Astrocyte (in vitro differentiated cells and primary cell): ENCODE measurements around the gene NGRN. TPM values are rescaled to one million over a fixed set of nuclear protein-coding genes. Genes with fewer than 3 reads are reported as not detected.

ENCODE experiments used
- DNase-seq: peaks from one replicate; pipeline ENCODE4 v3.0.0-alpha.2; 2010; ENCODE audit warnings: low read depth
- FAIRE-seq: peaks from 2 replicates; lab custom pipeline; 2011; peaks lifted over from hg19 to GRCh38; lab: Jason Lieb, UNC
- H2AFZ ChIP-seq: 2 replicates; pipeline ENCODE4 v1.6.0; 2012; ENCODE audit warnings: low read depth, low read length, inconsistent platforms
- H3K27ac ChIP-seq: 2 replicates; pipeline ENCODE4 v1.5.1; 2011; ENCODE audit warnings: low read depth, low read length, inconsistent platforms
- H3K27me3 ChIP-seq: 2 replicates; pipeline ENCODE4 v1.6.0; 2011; ENCODE audit warnings: low read length, inconsistent platforms; ENCODE audit not compliant: insufficient read depth
- H3K36me3 ChIP-seq: 2 replicates; pipeline ENCODE4 v1.5.1; 2011; ENCODE audit warnings: low read length, inconsistent platforms; ENCODE audit not compliant: insufficient read depth
- H3K4me1 ChIP-seq: 2 replicates; pipeline ENCODE4 v1.5.1; 2011; ENCODE audit warnings: low read length, inconsistent platforms; ENCODE audit not compliant: insufficient read depth
- H3K4me2 ChIP-seq: 2 replicates; pipeline ENCODE4 v1.6.0; 2012; ENCODE audit warnings: low read length, inconsistent platforms
- H3K4me3 ChIP-seq: 2 replicates; pipeline ENCODE4 v1.5.1; 2011; ENCODE audit warnings: low read depth, mild to moderate bottlenecking, low read length, inconsistent platforms; ENCODE audit not compliant: insufficient read depth
- H3K79me2 ChIP-seq: 2 replicates; pipeline ENCODE4 v1.6.0; 2012; ENCODE audit warnings: mild to moderate bottlenecking, low read length, inconsistent platforms; ENCODE audit not compliant: insufficient read depth
- H3K9ac ChIP-seq: 2 replicates; pipeline ENCODE4 v1.6.0; 2012; ENCODE audit warnings: mild to moderate bottlenecking, low read length, inconsistent platforms
- H3K9me3 ChIP-seq: 2 replicates; pipeline ENCODE4 v1.5.1; 2012; ENCODE audit warnings: low read depth, mild to moderate bottlenecking, low read length, inconsistent platforms; ENCODE audit not compliant: insufficient read depth
- H4K20me1 ChIP-seq: 2 replicates; pipeline ENCODE4 v1.6.0; 2012; ENCODE audit warnings: low read length, inconsistent platforms; ENCODE audit not compliant: insufficient read depth
- H3K27ac Mint-ChIP-seq: one replicate; pipeline ENCODE4 v1.8.0; 2021; ENCODE audit warnings: mild to moderate bottlenecking, mixed read lengths; ENCODE audit not compliant: unreplicated experiment
- H3K27me3 Mint-ChIP-seq: one replicate; pipeline ENCODE4 v1.8.0; 2021; ENCODE audit warnings: low read depth, mixed read lengths; ENCODE audit not compliant: unreplicated experiment
- H3K36me3 Mint-ChIP-seq: one replicate; pipeline ENCODE4 v1.8.0; 2021; ENCODE audit warnings: low read depth, mixed read lengths; ENCODE audit not compliant: unreplicated experiment
- H3K4me1 Mint-ChIP-seq: one replicate; pipeline ENCODE4 v1.8.0; 2021; ENCODE audit warnings: low read depth, mixed read lengths; ENCODE audit not compliant: unreplicated experiment
- H3K4me3 Mint-ChIP-seq: one replicate; pipeline ENCODE4 v1.8.0; 2021; ENCODE audit warnings: mild to moderate bottlenecking, moderate library complexity, mixed read lengths; ENCODE audit not compliant: unreplicated experiment
- H3K9me3 Mint-ChIP-seq: one replicate; pipeline ENCODE4 v1.8.0; 2021; ENCODE audit warnings: mild to moderate bottlenecking, mixed read lengths; ENCODE audit not compliant: unreplicated experiment
- EZH2 ChIP-seq: IDR thresholded peaks from 2 replicates; pipeline ENCODE4 v1.6.1; 2012; ENCODE audit warnings: mild to moderate bottlenecking, low read length, inconsistent platforms; ENCODE audit not compliant: insufficient read depth
- total RNA-seq: library from RNA; stranded (reverse); gene quantifications from 2 replicates; pipeline ENCODE4 v1.2.1, GENCODE V29; 2021
- TF ChIP-seq, protein P1 (sequence below): IDR thresholded peaks from 2 replicates; pipeline ENCODE4 v1.5.1; 2011; ENCODE audit warnings: low read depth, mild to moderate bottlenecking, inconsistent platforms, low read length, moderate library complexity; ENCODE audit not compliant: insufficient read depth

The NGRN gene
- total RNA-seq, 1 donor from 2014 or later: 98.6 TPM

DNA sequence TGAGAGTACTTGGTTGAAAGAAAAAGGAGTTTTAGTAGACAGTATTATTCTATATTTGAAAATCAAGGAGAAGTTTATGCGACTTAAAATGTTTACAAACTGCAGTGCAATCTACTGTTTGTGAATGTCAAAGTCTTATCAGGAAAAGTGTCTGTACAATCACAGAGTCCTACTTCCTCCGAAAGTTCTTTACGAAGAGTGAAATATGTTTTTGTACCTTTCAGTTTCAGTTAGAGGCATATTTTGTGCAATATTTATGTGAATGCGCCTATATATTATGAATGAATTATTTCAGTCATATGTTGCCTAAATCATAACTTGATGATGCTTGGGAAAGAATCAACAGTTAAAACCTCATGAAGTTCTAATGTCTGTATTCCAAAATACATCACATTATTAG is 31.5 kb downstream of the NGRN start:
- no peaks in the 10 kb centered on the region for H3K36me3 Mint-ChIP-seq
- H3K4me3 Mint-ChIP-seq: no peak overlapping the region
- no peaks in the 10 kb centered on the region for H3K9me3 Mint-ChIP-seq
- Histone ChIP-seq H3K4me1 (peaks cover 2% of the 10 kb centered on the region), H2AFZ (no peak overlapping the region), H3K4me2 (no peak overlapping the region), H3K27me3 (no peaks in the 10 kb centered on the region), H3K9ac (no peak overlapping the region), H3K36me3 (no peaks in the 10 kb centered on the region), H4K20me1 (no peaks in the 10 kb centered on the region), H3K27ac (no peak overlapping the region), H3K79me2 (no peaks in the 10 kb centered on the region), H3K9me3 (no peaks in the 10 kb centered on the region), H3K4me3 (no peak overlapping the region)
- no peaks in the 10 kb centered on the region for H3K27me3 Mint-ChIP-seq
- H3K27ac Mint-ChIP-seq: no peak overlapping the region
- H3K4me1 Mint-ChIP-seq: no peaks in the 10 kb centered on the region
- TF ChIP-seq EZH2: no peak
- TF ChIP-seq, protein P1, sequence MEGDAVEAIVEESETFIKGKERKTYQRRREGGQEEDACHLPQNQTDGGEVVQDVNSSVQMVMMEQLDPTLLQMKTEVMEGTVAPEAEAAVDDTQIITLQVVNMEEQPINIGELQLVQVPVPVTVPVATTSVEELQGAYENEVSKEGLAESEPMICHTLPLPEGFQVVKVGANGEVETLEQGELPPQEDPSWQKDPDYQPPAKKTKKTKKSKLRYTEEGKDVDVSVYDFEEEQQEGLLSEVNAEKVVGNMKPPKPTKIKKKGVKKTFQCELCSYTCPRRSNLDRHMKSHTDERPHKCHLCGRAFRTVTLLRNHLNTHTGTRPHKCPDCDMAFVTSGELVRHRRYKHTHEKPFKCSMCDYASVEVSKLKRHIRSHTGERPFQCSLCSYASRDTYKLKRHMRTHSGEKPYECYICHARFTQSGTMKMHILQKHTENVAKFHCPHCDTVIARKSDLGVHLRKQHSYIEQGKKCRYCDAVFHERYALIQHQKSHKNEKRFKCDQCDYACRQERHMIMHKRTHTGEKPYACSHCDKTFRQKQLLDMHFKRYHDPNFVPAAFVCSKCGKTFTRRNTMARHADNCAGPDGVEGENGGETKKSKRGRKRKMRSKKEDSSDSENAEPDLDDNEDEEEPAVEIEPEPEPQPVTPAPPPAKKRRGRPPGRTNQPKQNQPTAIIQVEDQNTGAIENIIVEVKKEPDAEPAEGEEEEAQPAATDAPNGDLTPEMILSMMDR: no peak
- DNase-seq (no peak), FAIRE-seq (no peak)

DNA sequence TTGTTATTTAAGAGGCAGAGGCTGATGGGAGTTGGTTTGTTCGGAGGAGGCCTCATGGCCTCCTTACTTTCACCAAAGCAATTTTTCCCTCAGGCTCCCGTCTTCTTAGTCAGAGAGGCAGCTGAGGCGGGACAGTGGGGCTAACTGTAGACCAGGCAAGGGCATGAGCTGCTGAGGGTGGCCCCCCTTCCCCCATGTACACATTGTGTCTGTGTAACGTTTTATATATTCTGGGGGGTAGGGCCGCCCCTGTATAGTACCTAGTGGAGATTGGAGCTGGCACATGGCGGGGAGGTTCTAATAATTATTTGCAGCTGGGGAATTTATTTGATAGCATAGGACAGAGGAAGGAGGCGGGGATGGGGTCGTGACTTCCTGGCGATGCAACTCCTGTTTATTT is 35.1 kb downstream of the NGRN start:
- no peaks in the 10 kb centered on the region for H3K9me3 ChIP-seq
- no peaks in the 10 kb centered on the region for H3K36me3 ChIP-seq
- no peak overlapping the region for H2AFZ ChIP-seq
- H3K4me2 ChIP-seq: no peak overlapping the region
- no peak overlapping the region for H3K9ac ChIP-seq
- no peak overlapping the region for H3K4me3 Mint-ChIP-seq
- H3K36me3 Mint-ChIP-seq: no peaks in the 10 kb centered on the region
- no peak for DNase-seq
- H3K4me1 Mint-ChIP-seq: no peaks in the 10 kb centered on the region
- no peak overlapping the region for H3K27ac ChIP-seq
- H3K27ac Mint-ChIP-seq: no peak overlapping the region
- no peaks in the 10 kb centered on the region for H3K4me1 ChIP-seq
- H3K27me3 Mint-ChIP-seq: no peaks in the 10 kb centered on the region
- H3K9me3 Mint-ChIP-seq: no peaks in the 10 kb centered on the region
- no peak overlapping the region for H3K4me3 ChIP-seq
- FAIRE-seq: no peak
- TF ChIP-seq, protein P1: no peak
- TF ChIP-seq EZH2: no peak
- H4K20me1 ChIP-seq: no peaks in the 10 kb centered on the region
- no peaks in the 10 kb centered on the region for H3K27me3 ChIP-seq
- H3K79me2 ChIP-seq: no peaks in the 10 kb centered on the region

DNA sequence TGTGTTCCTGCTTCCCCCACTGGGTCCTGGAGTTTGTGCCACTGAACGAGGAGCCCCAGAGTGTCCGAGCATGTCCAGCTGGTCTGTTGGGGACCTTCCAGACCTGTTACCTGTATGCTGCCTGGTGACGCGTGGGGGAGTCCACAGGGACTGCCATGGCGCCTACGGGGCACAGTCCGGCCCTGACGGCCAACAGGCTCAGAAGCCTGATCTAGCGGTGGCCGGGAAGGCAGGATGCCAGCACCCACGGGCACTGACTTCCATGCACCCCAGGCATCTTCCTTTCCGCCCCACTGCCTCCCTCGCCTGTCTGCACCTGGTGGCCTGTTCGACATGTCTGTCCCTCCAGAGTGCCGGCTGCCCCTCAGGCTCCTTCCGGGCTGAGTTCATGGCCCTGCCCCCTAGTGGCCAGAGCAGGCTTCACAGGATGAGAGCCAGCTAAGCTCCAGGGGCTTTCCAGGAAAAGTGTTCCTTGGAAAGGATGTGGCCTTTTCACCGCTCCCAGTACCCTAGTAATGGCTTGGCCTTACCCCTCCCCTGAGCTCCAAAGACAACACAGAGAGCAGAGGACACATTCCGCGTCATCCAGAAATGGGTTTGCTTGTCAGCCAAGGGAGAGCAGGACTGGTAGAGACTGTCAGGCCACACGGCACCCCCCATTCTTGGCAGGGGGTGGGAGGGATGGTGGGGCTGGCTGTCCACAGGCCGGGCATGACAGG is 35.7 kb downstream of the NGRN start:
- Histone ChIP-seq H3K27ac (no peak overlapping the region), H3K9ac (no peak overlapping the region), H4K20me1 (no peaks in the 10 kb centered on the region), H3K36me3 (no peaks in the 10 kb centered on the region), H3K4me3 (no peak overlapping the region), H3K27me3 (no peaks in the 10 kb centered on the region), H2AFZ (peak overlapping the region; percentile 83), H3K4me2 (peak overlapping the region; percentile 33), H3K79me2 (no peaks in the 10 kb centered on the region), H3K9me3 (no peaks in the 10 kb centered on the region), H3K4me1 (no peaks in the 10 kb centered on the region)
- no peak for TF ChIP-seq EZH2
- TF ChIP-seq, protein P1: peak; percentile 62
- Mint-ChIP-seq H3K36me3 (no peaks in the 10 kb centered on the region), H3K9me3 (no peaks in the 10 kb centered on the region), H3K4me1 (no peaks in the 10 kb centered on the region), H3K4me3 (no peak overlapping the region), H3K27me3 (no peaks in the 10 kb centered on the region), H3K27ac (no peak overlapping the region)
- no peak for DNase-seq
- FAIRE-seq: no peak
